ENCODE measurements around the gene FAR2. TPM values are rescaled to one million over a fixed set of nuclear protein-coding genes. Genes with fewer than 3 reads are reported as not detected.

The FAR2 gene
- total and polyA plus RNA-seq, 2 experiments from 2014 or later, result 18.7 to 22.6 TPM

DNA sequence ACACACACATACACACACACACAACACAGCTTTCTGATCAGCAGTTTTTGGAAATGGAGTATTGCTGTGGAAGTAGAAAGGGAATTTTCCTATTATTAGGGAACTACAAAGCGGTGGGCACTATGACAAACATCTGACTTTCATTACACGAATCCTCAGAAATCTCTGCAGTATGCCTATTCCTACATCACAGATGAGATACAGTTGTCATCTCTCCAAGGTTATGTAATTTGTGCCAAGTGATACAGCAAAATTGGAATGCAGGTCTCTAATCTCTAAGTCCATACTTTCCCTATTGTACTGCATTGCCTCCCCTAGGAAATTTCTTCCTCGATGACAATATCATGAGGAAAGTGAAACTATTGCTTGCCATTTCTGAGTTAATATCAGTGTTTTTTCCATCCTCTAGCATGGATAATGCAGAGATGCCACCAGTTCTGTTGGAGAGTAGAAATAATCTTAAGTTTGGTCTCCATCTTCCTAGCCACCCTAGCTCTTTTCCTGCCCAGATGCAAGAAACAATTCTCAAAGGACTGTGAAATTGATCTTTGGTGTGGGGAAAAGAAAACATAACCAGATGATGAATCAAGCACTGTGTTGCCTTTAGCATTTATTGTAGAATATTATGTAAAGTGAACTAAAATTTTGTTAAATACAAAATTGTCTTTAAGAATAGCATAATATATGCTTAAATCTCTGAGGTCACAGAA is 137.2 kb downstream of the FAR2 start:
- DNase-seq (ENCODE audit: low spot score), result no peak
- Mint-ChIP-seq H3K9me3 (no peaks in the 10 kb centered on the region), H3K4me3 (no peak overlapping the region), H3K4me1 (peaks cover 8% of the 10 kb centered on the region; the same call in 1 of the 3 replicates), H3K27me3 (ENCODE audit: insufficient read depth, low read depth, poor library complexity) (no peaks in the 10 kb centered on the region), H3K36me3 (ENCODE audit: low read depth) (no peaks in the 10 kb centered on the region), H3K27ac (no peak overlapping the region)
- no peaks in the 10 kb centered on the region for H3K79me2 ChIP-seq (replicated peaks; ENCODE audit: insufficient read depth)
- H2AFZ ChIP-seq, result no peak overlapping the region
- no peak overlapping the region for H3K27ac ChIP-seq (ENCODE audit: low read depth)
- no peaks in the 10 kb centered on the region for H3K36me3 ChIP-seq (ENCODE audit: insufficient read depth)
- H3K4me2 ChIP-seq, result no peak overlapping the region
- H3K4me3 ChIP-seq, result no peak overlapping the region
- H3K9me2 ChIP-seq (ENCODE audit: insufficient read depth), result no peaks in the 10 kb centered on the region
- TF ChIP-seq, protein P1, sequence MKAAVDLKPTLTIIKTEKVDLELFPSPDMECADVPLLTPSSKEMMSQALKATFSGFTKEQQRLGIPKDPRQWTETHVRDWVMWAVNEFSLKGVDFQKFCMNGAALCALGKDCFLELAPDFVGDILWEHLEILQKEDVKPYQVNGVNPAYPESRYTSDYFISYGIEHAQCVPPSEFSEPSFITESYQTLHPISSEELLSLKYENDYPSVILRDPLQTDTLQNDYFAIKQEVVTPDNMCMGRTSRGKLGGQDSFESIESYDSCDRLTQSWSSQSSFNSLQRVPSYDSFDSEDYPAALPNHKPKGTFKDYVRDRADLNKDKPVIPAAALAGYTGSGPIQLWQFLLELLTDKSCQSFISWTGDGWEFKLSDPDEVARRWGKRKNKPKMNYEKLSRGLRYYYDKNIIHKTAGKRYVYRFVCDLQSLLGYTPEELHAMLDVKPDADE (IDR thresholded peaks at IDR 0.05), result no peak
- TF ChIP-seq EZH2 (IDR thresholded peaks at IDR 0.05; ENCODE audit: low read depth, unreplicated experiment), result no peak
- no peak for TF ChIP-seq EZH2phosphoT487 (IDR thresholded peaks at IDR 0.05; ENCODE audit: unreplicated experiment)
- no peak for TF ChIP-seq ZNF331 (CRISPR knock-in tag; IDR thresholded peaks at IDR 0.05; ENCODE audit: low read depth)
- no peak for TF ChIP-seq STAT1 (IDR thresholded peaks at IDR 0.05; ENCODE audit: unreplicated experiment)
- no peaks in the 10 kb centered on the region for H4K20me1 ChIP-seq (replicated peaks; ENCODE audit: insufficient read depth)
- no peaks in the 10 kb centered on the region for H3K27me3 ChIP-seq (ENCODE audit: insufficient read depth)
- no peaks in the 10 kb centered on the region for H3F3A ChIP-seq (replicated peaks; ENCODE audit: low read depth)
- no peak for ATAC-seq
- no peaks in the 10 kb centered on the region for H3K4me1 ChIP-seq (ENCODE audit: insufficient read depth)

DNA sequence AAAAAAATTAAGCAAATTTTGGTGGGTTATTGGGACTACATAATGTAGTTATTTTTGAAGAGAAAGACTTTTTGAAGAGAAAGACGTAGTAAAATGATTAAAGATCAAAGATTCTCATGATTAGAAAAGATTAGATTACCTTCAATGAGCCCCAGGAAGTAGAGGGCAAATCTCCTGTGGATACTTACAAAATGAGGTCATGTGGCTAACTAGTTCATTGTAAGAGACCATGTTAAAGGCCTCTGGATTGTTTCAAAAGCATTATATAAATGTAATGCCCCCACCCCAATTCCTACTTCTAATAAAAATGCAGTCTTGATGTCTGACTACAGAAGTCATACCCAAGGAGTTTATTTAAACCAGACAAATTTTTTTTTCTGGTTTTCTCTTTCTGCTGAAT is 138.5 kb downstream of the FAR2 start:
- peak overlapping the region; percentile 59 for H3K27ac Mint-ChIP-seq
- TF ChIP-seq CREB1 (CRISPR knock-in tag; IDR thresholded peaks at IDR 0.05; ENCODE audit: low read depth), result no peak
- TF ChIP-seq, protein P2, sequence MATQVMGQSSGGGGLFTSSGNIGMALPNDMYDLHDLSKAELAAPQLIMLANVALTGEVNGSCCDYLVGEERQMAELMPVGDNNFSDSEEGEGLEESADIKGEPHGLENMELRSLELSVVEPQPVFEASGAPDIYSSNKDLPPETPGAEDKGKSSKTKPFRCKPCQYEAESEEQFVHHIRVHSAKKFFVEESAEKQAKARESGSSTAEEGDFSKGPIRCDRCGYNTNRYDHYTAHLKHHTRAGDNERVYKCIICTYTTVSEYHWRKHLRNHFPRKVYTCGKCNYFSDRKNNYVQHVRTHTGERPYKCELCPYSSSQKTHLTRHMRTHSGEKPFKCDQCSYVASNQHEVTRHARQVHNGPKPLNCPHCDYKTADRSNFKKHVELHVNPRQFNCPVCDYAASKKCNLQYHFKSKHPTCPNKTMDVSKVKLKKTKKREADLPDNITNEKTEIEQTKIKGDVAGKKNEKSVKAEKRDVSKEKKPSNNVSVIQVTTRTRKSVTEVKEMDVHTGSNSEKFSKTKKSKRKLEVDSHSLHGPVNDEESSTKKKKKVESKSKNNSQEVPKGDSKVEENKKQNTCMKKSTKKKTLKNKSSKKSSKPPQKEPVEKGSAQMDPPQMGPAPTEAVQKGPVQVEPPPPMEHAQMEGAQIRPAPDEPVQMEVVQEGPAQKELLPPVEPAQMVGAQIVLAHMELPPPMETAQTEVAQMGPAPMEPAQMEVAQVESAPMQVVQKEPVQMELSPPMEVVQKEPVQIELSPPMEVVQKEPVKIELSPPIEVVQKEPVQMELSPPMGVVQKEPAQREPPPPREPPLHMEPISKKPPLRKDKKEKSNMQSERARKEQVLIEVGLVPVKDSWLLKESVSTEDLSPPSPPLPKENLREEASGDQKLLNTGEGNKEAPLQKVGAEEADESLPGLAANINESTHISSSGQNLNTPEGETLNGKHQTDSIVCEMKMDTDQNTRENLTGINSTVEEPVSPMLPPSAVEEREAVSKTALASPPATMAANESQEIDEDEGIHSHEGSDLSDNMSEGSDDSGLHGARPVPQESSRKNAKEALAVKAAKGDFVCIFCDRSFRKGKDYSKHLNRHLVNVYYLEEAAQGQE (IDR thresholded peaks at IDR 0.05; ENCODE audit: unreplicated experiment), result no peak
- TF ChIP-seq, protein P3, sequence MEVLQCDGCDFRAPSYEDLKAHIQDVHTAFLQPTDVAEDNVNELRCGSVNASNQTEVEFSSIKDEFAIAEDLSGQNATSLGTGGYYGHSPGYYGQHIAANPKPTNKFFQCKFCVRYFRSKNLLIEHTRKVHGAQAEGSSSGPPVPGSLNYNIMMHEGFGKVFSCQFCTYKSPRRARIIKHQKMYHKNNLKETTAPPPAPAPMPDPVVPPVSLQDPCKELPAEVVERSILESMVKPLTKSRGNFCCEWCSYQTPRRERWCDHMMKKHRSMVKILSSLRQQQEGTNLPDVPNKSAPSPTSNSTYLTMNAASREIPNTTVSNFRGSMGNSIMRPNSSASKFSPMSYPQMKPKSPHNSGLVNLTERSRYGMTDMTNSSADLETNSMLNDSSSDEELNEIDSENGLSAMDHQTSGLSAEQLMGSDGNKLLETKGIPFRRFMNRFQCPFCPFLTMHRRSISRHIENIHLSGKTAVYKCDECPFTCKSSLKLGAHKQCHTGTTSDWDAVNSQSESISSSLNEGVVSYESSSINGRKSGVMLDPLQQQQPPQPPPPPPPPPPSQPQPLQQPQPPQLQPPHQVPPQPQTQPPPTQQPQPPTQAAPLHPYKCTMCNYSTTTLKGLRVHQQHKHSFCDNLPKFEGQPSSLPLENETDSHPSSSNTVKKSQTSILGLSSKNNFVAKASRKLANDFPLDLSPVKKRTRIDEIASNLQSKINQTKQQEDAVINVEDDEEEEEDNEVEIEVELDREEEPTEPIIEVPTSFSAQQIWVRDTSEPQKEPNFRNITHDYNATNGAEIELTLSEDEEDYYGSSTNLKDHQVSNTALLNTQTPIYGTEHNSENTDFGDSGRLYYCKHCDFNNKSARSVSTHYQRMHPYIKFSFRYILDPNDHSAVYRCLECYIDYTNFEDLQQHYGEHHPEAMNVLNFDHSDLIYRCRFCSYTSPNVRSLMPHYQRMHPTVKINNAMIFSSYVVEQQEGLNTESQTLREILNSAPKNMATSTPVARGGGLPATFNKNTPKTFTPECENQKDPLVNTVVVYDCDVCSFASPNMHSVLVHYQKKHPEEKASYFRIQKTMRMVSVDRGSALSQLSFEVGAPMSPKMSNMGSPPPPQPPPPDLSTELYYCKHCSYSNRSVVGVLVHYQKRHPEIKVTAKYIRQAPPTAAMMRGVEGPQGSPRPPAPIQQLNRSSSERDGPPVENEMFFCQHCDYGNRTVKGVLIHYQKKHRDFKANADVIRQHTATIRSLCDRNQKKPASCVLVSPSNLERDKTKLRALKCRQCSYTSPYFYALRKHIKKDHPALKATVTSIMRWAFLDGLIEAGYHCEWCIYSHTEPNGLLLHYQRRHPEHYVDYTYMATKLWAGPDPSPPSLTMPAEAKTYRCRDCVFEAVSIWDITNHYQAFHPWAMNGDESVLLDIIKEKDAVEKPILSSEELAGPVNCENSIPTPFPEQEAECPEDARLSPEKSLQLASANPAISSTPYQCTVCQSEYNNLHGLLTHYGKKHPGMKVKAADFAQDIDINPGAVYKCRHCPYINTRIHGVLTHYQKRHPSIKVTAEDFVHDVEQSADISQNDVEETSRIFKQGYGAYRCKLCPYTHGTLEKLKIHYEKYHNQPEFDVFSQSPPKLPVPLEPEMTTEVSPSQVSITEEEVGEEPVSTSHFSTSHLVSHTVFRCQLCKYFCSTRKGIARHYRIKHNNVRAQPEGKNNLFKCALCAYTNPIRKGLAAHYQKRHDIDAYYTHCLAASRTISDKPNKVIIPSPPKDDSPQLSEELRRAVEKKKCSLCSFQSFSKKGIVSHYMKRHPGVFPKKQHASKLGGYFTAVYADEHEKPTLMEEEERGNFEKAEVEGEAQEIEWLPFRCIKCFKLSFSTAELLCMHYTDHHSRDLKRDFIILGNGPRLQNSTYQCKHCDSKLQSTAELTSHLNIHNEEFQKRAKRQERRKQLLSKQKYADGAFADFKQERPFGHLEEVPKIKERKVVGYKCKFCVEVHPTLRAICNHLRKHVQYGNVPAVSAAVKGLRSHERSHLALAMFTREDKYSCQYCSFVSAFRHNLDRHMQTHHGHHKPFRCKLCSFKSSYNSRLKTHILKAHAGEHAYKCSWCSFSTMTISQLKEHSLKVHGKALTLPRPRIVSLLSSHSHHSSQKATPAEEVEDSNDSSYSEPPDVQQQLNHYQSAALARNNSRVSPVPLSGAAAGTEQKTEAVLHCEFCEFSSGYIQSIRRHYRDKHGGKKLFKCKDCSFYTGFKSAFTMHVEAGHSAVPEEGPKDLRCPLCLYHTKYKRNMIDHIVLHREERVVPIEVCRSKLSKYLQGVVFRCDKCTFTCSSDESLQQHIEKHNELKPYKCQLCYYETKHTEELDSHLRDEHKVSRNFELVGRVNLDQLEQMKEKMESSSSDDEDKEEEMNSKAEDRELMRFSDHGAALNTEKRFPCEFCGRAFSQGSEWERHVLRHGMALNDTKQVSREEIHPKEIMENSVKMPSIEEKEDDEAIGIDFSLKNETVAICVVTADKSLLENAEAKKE (CRISPR knock-in tag; IDR thresholded peaks at IDR 0.05), result no peak

More for the DNA sequence above, 138.5 kb downstream of the FAR2 start:
- Histone ChIP-seq H3K4me3 (no peak overlapping the region), H3K9me2 (ENCODE audit: insufficient read depth) (no peaks in the 10 kb centered on the region), H3K27ac (ENCODE audit: low read depth) (no peak overlapping the region), H3K4me1 (ENCODE audit: insufficient read depth) (no peaks in the 10 kb centered on the region), H3K27me3 (ENCODE audit: insufficient read depth) (no peaks in the 10 kb centered on the region), H3K79me2 (replicated peaks; ENCODE audit: insufficient read depth) (no peaks in the 10 kb centered on the region), H4K20me1 (replicated peaks; ENCODE audit: insufficient read depth) (no peaks in the 10 kb centered on the region), H3F3A (replicated peaks; ENCODE audit: low read depth) (no peaks in the 10 kb centered on the region), H3K36me3 (ENCODE audit: insufficient read depth) (no peaks in the 10 kb centered on the region), H3K4me2 (no peak overlapping the region), H2AFZ (no peak overlapping the region)
- no peaks in the 10 kb centered on the region for H3K36me3 Mint-ChIP-seq (ENCODE audit: low read depth)
- no peak overlapping the region for H3K4me3 Mint-ChIP-seq
- ATAC-seq (no peak), DNase-seq (ENCODE audit: low spot score) (no peak)
- H3K27me3 Mint-ChIP-seq (ENCODE audit: insufficient read depth, low read depth, poor library complexity), result no peaks in the 10 kb centered on the region
- no peaks in the 10 kb centered on the region for H3K9me3 Mint-ChIP-seq
- peaks cover 5% of the 10 kb centered on the region; the same call in 1 of the 3 replicates for H3K4me1 Mint-ChIP-seq

Measured in GM23338 (cell line).